Measurements from ENCODE around the gene ARID5B.

Gene ARID5B

GRCh38 chr10:61993711-61994401 is 92.4 kb downstream of the ARID5B start:
- peak in 1 of 2 experiments; percentile 13 for DNase-seq

GRCh38 chr10:61994405-61995219 is 93.1 kb downstream of the ARID5B start:
- DNase-seq, result no peak

- no peak for DNase-seq
Measured at GRCh38 chr10:61995220-61995503, 93.7 kb downstream of the ARID5B start.

- no peak for DNase-seq
Measured at GRCh38 chr10:61998937-61999336, 97.4 kb downstream of the ARID5B start.

GRCh38 chr10:62000037-62000603 is 98.6 kb downstream of the ARID5B start:
- no peak for DNase-seq

- no peak for DNase-seq
Measured at GRCh38 chr10:62000726-62001125, 99.2 kb downstream of the ARID5B start.

- no peak for DNase-seq
Measured at GRCh38 chr10:62001898-62002297, 100.4 kb downstream of the ARID5B start.

GRCh38 chr10:62002753-62003152 is 101.3 kb downstream of the ARID5B start:
- DNase-seq, result no peak

GRCh38 chr10:62004042-62004441 is 102.5 kb downstream of the ARID5B start:
- no peak for DNase-seq

GRCh38 chr10:62005281-62005680 is 103.8 kb downstream of the ARID5B start:
- no peak for DNase-seq

GRCh38 chr10:62005687-62006086 is 104.2 kb downstream of the ARID5B start:
- no peak for DNase-seq

- no peak for DNase-seq
Measured at GRCh38 chr10:62007145-62007544, 105.6 kb downstream of the ARID5B start.

GRCh38 chr10:62008196-62008595 is 106.7 kb downstream of the ARID5B start:
- no peak for DNase-seq

GRCh38 chr10:62008946-62009345 is 107.4 kb downstream of the ARID5B start:
- DNase-seq, result peak in 1 of 2 experiments; percentile 2

- DNase-seq, result no peak
Measured at GRCh38 chr10:62010366-62010765, 108.9 kb downstream of the ARID5B start.

GRCh38 chr10:62011558-62011957 is 110.1 kb downstream of the ARID5B start:
- no peak for DNase-seq

- no peak for DNase-seq
Measured at GRCh38 chr10:62012318-62012717, 110.8 kb downstream of the ARID5B start.

GRCh38 chr10:62014510-62014909 is 113.0 kb downstream of the ARID5B start:
- no peak for DNase-seq

- DNase-seq, result no peak
Measured at GRCh38 chr10:62015994-62016393, 114.5 kb downstream of the ARID5B start.

GRCh38 chr10:62016623-62017490 is 115.4 kb downstream of the ARID5B start:
- peak in 1 of 2 experiments; percentile 28 for DNase-seq

GRCh38 chr10:62017491-62017870 is 116.0 kb downstream of the ARID5B start:
- DNase-seq, result no peak

- DNase-seq, result peak in 1 of 2 experiments; percentile 44
Measured at GRCh38 chr10:62018131-62018911, 116.8 kb downstream of the ARID5B start.
